K562 (cell line): ENCODE measurements around the gene TFDP1. TPM values are rescaled to one million over a fixed set of nuclear protein-coding genes. Genes with fewer than 3 reads are reported as not detected.

Source experiments
- FOXJ3 ChIP-seq: sonication (generic); formaldehyde crosslinking; IDR thresholded peaks from 2 replicates; pipeline ENCODE4 v1.4.0; 2020; ENCODE audit warnings: mild to moderate bottlenecking, missing genetic modification reagents
- RNF219 ChIP-seq: fragments of 250-450 bp; sonication (Bioruptor Pico); IDR thresholded peaks from 2 replicates; pipeline ENCODE4 v1.5.0; 2022; ENCODE audit warnings: mild to moderate bottlenecking
- SMARCB1 ChIP-seq: IDR thresholded peaks from 2 replicates; pipeline ENCODE4 v1.6.1; 2011; ENCODE audit warnings: improper control_type of control experiment, low read depth; ENCODE audit not compliant: insufficient read length
- ZNF407 ChIP-seq: fragments of 450-650 bp; IDR thresholded peaks from 2 replicates; pipeline ENCODE4 v1.6.1; 2016; ENCODE audit warnings: low read depth
- ZNF444 ChIP-seq: fragments of 250-450 bp; sonication (Bioruptor Pico); IDR thresholded peaks from 2 replicates; pipeline ENCODE4 v1.4.0; 2020; ENCODE audit warnings: mild to moderate bottlenecking, moderate library complexity
- polyA plus RNA-seq, 8 experiments: library from polyadenylated mRNA; depleted of rRNA in 4 of 8; stranded (reverse) in 5 of 8; unstranded in 3 of 8; fragments of >200 nt; fragmentation: Nextera tagmentation in 2 of 8; fragmentation: Illumina TruSeq in 1 of 8; extraction: Ambion mirVana in 2 of 8; extraction: Trizol in 1 of 8; gene quantifications; 2 replicates each; pipeline versions ENCODE4 v1.2.1 to v1.2.3, GENCODE V29; 2011 to 2014; ENCODE audit warnings: inconsistent platforms in 1 of 8, missing spikeins in 1 of 8
- total RNA-seq, 7 experiments: library from RNA; depleted of rRNA in 6 of 7; stranded (reverse); fragments of >200 nt in 6 of 7; fragmentation: Illumina TruSeq in 2 of 7; extraction: Trizol in 2 of 7; gene quantifications; 2 replicates each; pipeline versions ENCODE4 v1.2.1 to v1.2.3, GENCODE V29; 2011 to 2021; ENCODE audit warnings: low replicate concordance in 1 of 7

Gene TFDP1
- total and polyA plus RNA-seq, 9 of the 15 experiments (the other 6 are each of a cell fraction or from before 2014, with no cell fraction given), result 33.8 to 145 (median 69.1) TPM

GRCh38 chr13:113668491-113668971 is 84.0 kb downstream of the TFDP1 start (continued):
- TF ChIP-seq ZNF407 (no peak), SMARCB1 (no peak), ZNF444 (CRISPR knock-in tag) (no peak), FOXJ3 (CRISPR knock-in tag) (no peak), RNF219 (CRISPR knock-in tag) (no peak)
